Measurements from ENCODE around the gene HTRA3. TPM values are rescaled to one million over a fixed set of nuclear protein-coding genes. Genes with fewer than 3 reads are reported as not detected.

The HTRA3 gene
- total and polyA plus RNA-seq, 7 donors = 7.2 to 26.4 (median 14.0) TPM

- no peak for TF ChIP-seq CTCF (IDR thresholded peaks at IDR 0.05)
- Histone ChIP-seq H3K4me1 (peaks cover 40% of the 10 kb centered on the region), H3K4me3 (no peak overlapping the region), H3K36me3 (ENCODE audit: insufficient read depth in 1 of 2, low read depth in 1 of 2) (no peaks in the 10 kb centered on the region), H3K9me3 (no peaks in the 10 kb centered on the region), H3K27ac (no peak overlapping the region), H3K27me3 (ENCODE audit: insufficient read depth in 3 of 3, low read length in 2 of 3) (no peaks in the 10 kb centered on the region)
- ATAC-seq (no peak), DNase-seq (peak in 1 of 2 donors; percentile 36)
- intact Hi-C loops (cut with DNase I) = no loop called here
- 87 to 90% (median 89%) methylated on average over 22 of the region's 22 CpGs for WGBS, 3 donors
Observed at GRCh38 chr4:8279321-8280157, 10.0 kb downstream of the HTRA3 start.

- intact Hi-C loops (cut with DNase I) = no loop called here
- no peak for TF ChIP-seq CTCF (IDR thresholded peaks at IDR 0.05)
- H3K27me3 ChIP-seq (ENCODE audit: insufficient read depth in 3 of 3, low read length in 2 of 3) = no peaks in the 10 kb centered on the region
- DNase-seq (peak; percentile 12 to 46), ATAC-seq (no peak)
- H3K9me3 ChIP-seq = no peaks in the 10 kb centered on the region
- 90 to 95% (median 91%) methylated on average over 25 of the region's 25 CpGs for WGBS, 3 donors
- no peak overlapping the region for H3K4me3 ChIP-seq
- H3K36me3 ChIP-seq (ENCODE audit: insufficient read depth in 1 of 2, low read depth in 1 of 2) = no peaks in the 10 kb centered on the region
- peaks cover 33% of the 10 kb centered on the region for H3K4me1 ChIP-seq
- H3K27ac ChIP-seq = no peak overlapping the region
Observed at GRCh38 chr4:8280158-8280875, 10.8 kb downstream of the HTRA3 start.

- no peak for TF ChIP-seq CTCF (IDR thresholded peaks at IDR 0.05)
- Histone ChIP-seq H3K36me3 (ENCODE audit: insufficient read depth in 1 of 2, low read depth in 1 of 2) (no peaks in the 10 kb centered on the region), H3K4me3 (no peak overlapping the region), H3K27me3 (ENCODE audit: insufficient read depth in 3 of 3, low read length in 2 of 3) (no peaks in the 10 kb centered on the region), H3K27ac (no peak overlapping the region), H3K4me1 (peaks cover 26% of the 10 kb centered on the region), H3K9me3 (no peaks in the 10 kb centered on the region)
- peak in 1 of 2 donors; percentile 26 for DNase-seq
- intact Hi-C loops (cut with DNase I) = no loop called here
- ATAC-seq = no peak
- 75 to 88% (median 85%) methylated on average over 15 of the region's 15 CpGs for WGBS, 3 donors
Observed at GRCh38 chr4:8280876-8281440, 11.4 kb downstream of the HTRA3 start.

GRCh38 chr4:8281519-8282133 is 12.1 kb downstream of the HTRA3 start:
- no peak overlapping the region for H3K27ac ChIP-seq
- ATAC-seq = peak; percentile 57 to 64 (median 60)
- no peaks in the 10 kb centered on the region for H3K9me3 ChIP-seq
- H3K4me3 ChIP-seq = no peak overlapping the region
- intact Hi-C loops (cut with DNase I) = no loop called here
- 30 to 49% (median 32%) methylated on average over 19 of the region's 19 CpGs for WGBS, 3 donors
- H3K36me3 ChIP-seq (ENCODE audit: insufficient read depth in 1 of 2, low read depth in 1 of 2) = no peaks in the 10 kb centered on the region
- H3K4me1 ChIP-seq = peaks cover 20% of the 10 kb centered on the region
- no peaks in the 10 kb centered on the region for H3K27me3 ChIP-seq (ENCODE audit: insufficient read depth in 3 of 3, low read length in 2 of 3)
- no peak for TF ChIP-seq CTCF (IDR thresholded peaks at IDR 0.05)
- DNase-seq = peak; percentile 80 to 89

Data from psoas muscle (tissue), 8 donors.